ENCODE data around the gene GPALPP1. TPM values are rescaled to one million over a fixed set of nuclear protein-coding genes. Genes with fewer than 3 reads are reported as not detected.
"Not testable (repeated sequence)": the region's sequence is repeated elsewhere in the genome, so short reads cannot be mapped to it uniquely, and the experiment has no call there.

GPALPP1 gene
- 27.7 TPM for total RNA-seq (ENCODE audit: unreplicated experiment)
- long read RNA-seq, partial matches to known transcripts, result 1 of 4 reads
- long read RNA-seq, other reads (novel, unspliced or antisense), result 1 of 4 reads

GRCh38 chr13:44989071-44989889 is at the start of gene GPALPP1, which contains the start of gene NUFIP1:
Gene GPALPP1 (plus strand): TSS chr13:44989538. CDS start chr13:44989655, 117 bp downstream.
Gene NUFIP1 (minus strand): TSS chr13:44989471. CDS start chr13:44989436, 35 bp downstream.
- DNase-seq, result peak; percentile 93
- Mint-ChIP-seq H3K27ac (ENCODE audit: unreplicated experiment) (peak within 1 kb of the TSS; percentile 93), H3K9me3 (ENCODE audit: unreplicated experiment) (peaks cover 5% of the 10 kb centered on the region), H3K36me3 (ENCODE audit: unreplicated experiment) (no peaks in the 10 kb centered on the region), H3K27me3 (ENCODE audit: unreplicated experiment) (peaks cover 2% of the 10 kb centered on the region), H3K4me3 (ENCODE audit: unreplicated experiment) (peak within 1 kb of the TSS; percentile 98), H3K4me1 (ENCODE audit: low read depth, unreplicated experiment) (peaks cover 17% of the 10 kb centered on the region)
- TF ChIP-seq CTCF (IDR thresholded peaks at IDR 0.05; ENCODE audit: partially characterized antibody, unreplicated experiment), result no peak

- not testable (repeated sequence) for H3K4me1 Mint-ChIP-seq (ENCODE audit: low read depth, unreplicated experiment); H3K27me3 Mint-ChIP-seq (ENCODE audit: unreplicated experiment); H3K36me3 Mint-ChIP-seq (ENCODE audit: unreplicated experiment); H3K27ac Mint-ChIP-seq (ENCODE audit: unreplicated experiment); DNase-seq; H3K9me3 Mint-ChIP-seq (ENCODE audit: unreplicated experiment); H3K4me3 Mint-ChIP-seq (ENCODE audit: unreplicated experiment)
Measured at GRCh38 chr13:44943411-44943810, 45.9 kb upstream of the GPALPP1 start.

- Mint-ChIP-seq H3K27me3 (ENCODE audit: unreplicated experiment) (peaks cover 2% of the 10 kb centered on the region), H3K27ac (ENCODE audit: unreplicated experiment) (no peak overlapping the region), H3K4me3 (ENCODE audit: unreplicated experiment) (no peak overlapping the region), H3K36me3 (ENCODE audit: unreplicated experiment) (no peaks in the 10 kb centered on the region), H3K9me3 (ENCODE audit: unreplicated experiment) (no peaks in the 10 kb centered on the region), H3K4me1 (ENCODE audit: low read depth, unreplicated experiment) (no peaks in the 10 kb centered on the region)
- DNase-seq, result no peak
- no peak for TF ChIP-seq CTCF (IDR thresholded peaks at IDR 0.05; ENCODE audit: partially characterized antibody, unreplicated experiment)
Measured at GRCh38 chr13:44951184-44951583, 38.2 kb upstream of the GPALPP1 start.

GRCh38 chr13:44952671-44953070 is 36.7 kb upstream of the GPALPP1 start:
- H3K27me3 Mint-ChIP-seq (ENCODE audit: unreplicated experiment), result peaks cover 2% of the 10 kb centered on the region
- DNase-seq, result no peak
- no peaks in the 10 kb centered on the region for H3K36me3 Mint-ChIP-seq (ENCODE audit: unreplicated experiment)
- no peak for TF ChIP-seq CTCF (IDR thresholded peaks at IDR 0.05; ENCODE audit: partially characterized antibody, unreplicated experiment)
- no peaks in the 10 kb centered on the region for H3K9me3 Mint-ChIP-seq (ENCODE audit: unreplicated experiment)
- no peaks in the 10 kb centered on the region for H3K4me1 Mint-ChIP-seq (ENCODE audit: low read depth, unreplicated experiment)
- no peak overlapping the region for H3K27ac Mint-ChIP-seq (ENCODE audit: unreplicated experiment)
- H3K4me3 Mint-ChIP-seq (ENCODE audit: unreplicated experiment), result no peak overlapping the region

GRCh38 chr13:44954224-44954623 is 35.1 kb upstream of the GPALPP1 start:
- Mint-ChIP-seq H3K27me3 (ENCODE audit: unreplicated experiment) (peaks cover 2% of the 10 kb centered on the region), H3K4me1 (ENCODE audit: low read depth, unreplicated experiment) (no peaks in the 10 kb centered on the region), H3K9me3 (ENCODE audit: unreplicated experiment) (no peaks in the 10 kb centered on the region), H3K4me3 (ENCODE audit: unreplicated experiment) (no peak overlapping the region), H3K27ac (ENCODE audit: unreplicated experiment) (no peak overlapping the region), H3K36me3 (ENCODE audit: unreplicated experiment) (no peaks in the 10 kb centered on the region)
- DNase-seq, result no peak
- no peak for TF ChIP-seq CTCF (IDR thresholded peaks at IDR 0.05; ENCODE audit: partially characterized antibody, unreplicated experiment)
